Stimulated activated CD8-positive, alpha-beta memory T cell treated with anti-CD3 and anti-CD28 coated beads, Interleukin-12 subunit alpha, Interleukin-12 subunit beta, amount 100 ng/mL, for 4 hours (primary cell): ENCODE data around the gene STAM.

ENCODE experiments used
- DNase-seq: peaks from one replicate; pipeline ENCODE4 v3.0.0-alpha.2; 2020; ENCODE audit warnings: low read depth

STAM gene

DNA sequence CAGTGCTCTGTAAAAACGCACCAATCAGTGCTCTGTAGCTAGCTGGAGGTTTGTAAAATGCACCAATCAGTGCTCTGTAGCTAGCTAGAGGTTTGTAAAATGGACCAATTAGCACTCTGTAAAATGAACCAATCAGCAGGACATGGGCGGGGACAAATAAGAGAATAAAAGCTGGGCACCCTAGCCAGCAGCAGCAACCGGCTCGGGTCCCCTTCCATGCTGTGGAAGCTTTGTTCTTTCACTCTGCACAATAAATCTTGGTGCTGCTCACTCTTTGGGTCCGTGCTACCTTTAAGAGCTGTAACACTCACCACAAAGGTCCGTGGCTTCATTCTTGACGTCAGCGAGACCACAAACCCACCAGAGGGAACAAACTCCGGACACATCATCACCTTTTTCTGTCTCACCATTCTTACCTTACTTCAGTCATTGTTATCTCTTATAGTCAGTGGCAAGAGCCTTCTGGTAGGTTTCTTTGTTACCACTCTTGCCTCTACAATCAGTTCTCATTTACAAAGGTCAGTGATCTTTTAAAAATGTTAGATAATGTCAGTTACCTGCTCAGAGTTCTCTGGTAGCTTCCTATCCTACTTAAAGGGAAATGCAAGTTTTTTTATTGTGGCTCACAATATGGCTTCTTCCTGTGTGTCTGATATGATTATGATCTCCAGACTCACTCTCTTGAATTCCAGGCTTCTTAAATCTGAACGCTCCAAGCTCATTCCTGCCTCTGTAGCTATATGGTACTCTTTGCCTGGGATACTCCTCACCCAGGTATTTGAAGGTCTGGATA, 4.5 kb downstream of the STAM start:
- DNase-seq = peak; percentile 26

DNA sequence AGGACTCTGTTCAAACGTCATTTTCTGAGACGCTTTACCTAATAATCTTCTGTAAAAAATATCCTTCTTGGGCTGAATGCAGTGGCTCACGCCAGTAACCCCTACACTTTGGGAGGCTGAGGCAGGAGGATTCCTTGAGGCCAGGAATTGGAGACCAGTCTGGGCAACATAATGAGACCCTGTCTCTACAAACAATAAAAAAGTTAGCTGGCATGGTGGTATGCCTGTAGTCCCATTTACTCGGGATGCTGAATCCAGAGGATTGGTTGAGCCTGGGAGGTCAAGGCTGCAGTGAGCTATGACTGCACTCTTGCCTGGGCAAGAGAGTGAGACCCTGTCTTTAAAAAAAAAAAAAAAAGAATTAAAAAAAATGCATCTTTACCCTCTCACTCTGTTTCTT, 5.1 kb downstream of the STAM start:
- DNase-seq = no peak

DNA sequence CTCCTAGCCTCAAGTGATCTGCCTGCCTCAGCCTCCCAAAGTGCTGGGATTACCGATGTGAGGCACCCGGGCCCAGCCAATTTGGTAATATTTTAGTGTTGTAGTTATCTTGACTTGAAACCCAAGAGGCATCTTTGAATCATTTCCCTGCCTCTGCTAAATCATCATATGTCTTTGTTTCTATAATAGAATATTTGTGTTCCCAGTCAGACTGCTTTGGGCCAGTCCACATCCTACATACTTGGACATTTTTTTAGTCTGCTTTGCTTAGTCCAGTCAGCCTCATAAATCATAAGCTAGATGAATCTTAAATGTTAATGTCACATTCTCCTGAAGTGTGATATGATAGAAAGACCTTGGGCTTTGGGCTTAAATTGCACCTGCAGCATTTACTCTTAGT, 5.9 kb downstream of the STAM start:
- DNase-seq = no peak

DNA sequence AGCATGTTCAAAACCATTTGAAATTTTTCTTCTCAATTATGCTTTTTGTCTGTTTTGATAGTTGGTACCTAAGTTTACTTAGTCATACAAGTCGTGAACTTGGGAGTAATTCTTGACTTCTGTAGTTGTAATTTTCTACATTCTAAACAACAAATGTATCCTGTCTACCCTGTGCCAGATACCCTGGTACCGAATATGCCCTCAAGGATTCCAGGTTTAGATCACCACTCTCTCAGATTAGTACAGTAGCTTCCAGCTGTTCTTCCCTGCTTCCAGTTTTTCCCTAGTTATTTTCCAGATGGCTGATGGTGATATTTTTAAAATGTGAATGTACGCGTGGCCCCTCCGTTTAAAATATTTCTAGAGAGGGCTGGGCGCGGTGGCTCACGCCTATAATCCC, 6.5 kb downstream of the STAM start:
- DNase-seq = no peak

DNA sequence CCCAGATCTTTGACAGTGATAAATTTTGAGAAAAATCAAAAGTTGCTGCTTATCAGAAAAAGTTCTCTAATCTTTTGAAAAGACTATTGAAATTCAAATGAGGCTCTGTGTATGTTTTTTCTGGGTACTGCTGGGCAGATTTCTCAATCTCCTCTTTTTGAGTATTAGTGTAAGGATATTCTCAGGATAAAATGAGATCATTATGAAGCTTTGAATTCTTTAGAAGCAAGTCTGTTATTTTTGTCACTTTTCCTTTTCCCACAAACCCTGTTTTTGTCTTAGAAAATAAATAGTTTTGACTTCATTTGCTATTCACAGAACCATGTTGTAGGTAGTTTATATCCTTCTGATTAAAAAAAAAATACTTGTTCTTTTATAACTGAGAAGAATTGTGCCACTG, 7.9 kb downstream of the STAM start:
- DNase-seq = no peak

DNA sequence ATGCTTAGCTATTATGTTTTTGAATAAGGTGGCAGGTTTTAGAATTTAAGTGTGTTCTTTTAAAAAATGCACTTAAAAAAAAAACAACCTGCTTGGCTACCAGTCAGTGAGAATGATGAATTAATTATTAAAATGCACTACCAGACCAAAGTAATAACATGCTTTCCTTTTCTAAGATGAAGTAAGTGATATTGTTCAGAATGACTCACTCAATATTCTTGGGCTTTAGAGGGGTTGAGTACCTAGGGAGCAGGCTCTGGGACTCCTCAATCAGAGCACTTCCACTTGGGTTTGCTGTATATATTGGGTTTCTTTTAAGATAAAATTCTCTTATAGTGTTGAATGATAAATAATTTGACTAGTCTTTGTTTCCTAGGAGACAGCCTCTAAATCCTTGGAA, 8.6 kb downstream of the STAM start:
- DNase-seq = no peak

DNA sequence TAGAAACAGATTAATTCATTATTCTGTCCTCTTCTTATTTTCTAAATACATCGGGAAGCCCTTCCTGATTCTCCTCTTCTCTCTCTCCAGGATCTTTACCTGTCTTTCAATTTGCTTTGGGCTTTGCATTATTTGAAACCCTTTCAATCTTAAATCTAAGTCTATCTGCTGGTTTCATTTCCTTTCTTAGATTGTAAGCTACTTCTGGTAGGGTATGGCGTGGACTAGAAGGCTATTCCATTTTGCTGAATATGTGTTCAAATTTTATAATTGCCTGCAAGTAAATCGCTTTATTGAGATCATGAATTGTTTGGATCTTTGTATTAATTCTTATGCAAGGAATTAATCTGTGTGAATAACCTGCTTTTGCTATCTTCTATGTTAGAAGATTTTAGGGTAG, 11.1 kb downstream of the STAM start:
- DNase-seq = no peak

DNA sequence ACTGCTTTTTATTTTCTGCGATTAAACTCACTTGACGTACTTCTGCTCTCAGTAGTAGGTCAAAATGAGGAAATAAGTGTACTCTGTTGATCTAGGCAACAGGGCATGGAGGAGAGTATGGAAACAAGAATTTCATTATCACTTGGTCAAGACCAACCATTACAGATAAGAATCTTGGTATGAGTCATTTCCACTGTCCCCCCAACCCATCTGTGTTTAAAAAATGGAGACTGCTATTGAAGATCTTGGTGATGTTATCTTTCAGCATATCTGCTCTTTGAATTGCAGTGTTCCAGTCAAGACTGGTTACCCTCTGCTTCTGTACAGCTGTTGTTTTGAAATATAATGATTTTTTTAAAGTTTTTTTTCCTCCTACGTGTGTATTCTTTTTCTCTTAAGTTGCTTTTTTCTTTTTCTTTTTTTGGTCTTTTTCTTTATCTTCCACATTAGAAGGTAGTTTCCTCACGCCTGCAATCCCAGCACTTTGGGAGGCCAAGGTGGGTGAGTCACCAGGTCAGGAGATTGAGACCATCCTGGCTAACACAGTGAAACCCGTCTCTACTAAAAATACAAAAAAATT, 11.7 kb downstream of the STAM start:
- DNase-seq = no peak

DNA sequence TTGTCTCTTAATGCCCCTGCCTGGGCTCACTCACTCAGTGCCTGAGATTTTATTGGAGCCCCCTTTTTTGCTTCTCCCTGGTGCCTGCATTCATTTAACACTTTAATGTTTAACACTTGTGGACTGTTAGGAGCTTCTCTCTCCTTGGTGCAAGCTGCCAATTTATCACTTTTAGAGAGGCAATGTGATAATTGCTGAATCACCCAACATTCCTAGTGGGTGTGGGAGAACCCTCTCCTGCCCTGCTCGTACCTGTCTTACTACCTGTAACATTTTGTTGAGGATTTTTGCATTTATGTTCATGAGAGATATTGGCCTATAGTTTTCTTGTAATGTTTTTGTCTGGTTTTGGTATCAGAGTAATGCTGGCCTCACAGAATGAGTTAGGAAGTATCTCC, 13.2 kb downstream of the STAM start:
- DNase-seq = no peak

DNA sequence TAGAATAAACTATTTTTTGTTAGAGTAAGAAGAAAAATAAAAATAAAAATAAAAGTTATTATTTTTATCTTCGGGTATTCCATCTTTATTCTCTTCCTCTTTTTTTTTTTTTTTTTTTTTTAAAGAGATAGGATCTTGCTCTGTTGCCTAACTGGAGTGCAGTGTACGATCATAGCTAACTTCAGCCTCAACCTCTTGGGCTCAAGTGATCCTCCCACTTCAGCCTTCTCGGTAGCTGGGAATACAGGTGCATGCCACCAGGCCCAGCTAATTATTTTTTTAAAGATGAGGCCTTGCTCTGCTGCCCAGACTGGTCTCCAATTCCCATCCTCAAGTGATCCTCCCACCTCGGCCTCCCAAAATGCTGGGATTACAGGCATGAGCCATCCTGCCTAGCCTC, 15.4 kb downstream of the STAM start:
- no peak for DNase-seq

DNA sequence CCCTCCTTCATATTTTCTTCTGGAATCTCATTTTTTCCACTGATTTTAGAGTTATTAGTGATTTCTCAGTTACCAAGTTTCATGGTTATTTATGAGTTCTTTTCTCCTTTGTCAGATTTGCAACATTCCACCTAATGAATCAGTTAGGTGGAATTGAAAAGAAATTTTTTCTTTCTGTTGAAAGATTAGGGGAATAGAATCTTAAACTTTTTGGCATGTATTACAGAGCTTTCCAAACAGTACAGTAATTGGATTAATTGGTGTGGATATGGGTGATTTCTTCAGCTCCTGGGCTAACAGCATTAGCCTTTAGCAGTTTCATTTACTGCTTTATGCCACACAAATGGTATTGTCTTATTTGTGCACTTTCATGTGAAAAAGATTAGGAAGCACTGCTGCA, 17.0 kb downstream of the STAM start:
- no peak for DNase-seq

DNA sequence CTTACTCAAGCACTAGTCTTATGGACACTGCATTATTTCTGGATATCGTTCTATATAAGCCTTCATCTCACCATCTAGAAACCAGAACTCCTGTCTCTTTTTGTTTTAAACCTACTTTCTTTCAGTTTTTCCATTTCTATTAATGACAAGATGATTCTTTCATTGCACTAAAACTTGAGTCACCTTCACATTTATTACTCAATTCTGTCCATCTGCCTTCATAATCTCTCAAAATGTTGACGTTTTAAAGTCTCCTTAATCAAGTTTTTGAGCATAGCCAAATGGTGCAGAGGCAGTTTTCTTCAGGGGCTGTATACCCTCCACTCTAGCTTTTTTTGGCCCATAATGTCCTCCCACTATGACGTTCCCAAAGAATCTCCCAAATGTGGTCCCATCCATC, 17.6 kb downstream of the STAM start:
- DNase-seq = no peak

DNA sequence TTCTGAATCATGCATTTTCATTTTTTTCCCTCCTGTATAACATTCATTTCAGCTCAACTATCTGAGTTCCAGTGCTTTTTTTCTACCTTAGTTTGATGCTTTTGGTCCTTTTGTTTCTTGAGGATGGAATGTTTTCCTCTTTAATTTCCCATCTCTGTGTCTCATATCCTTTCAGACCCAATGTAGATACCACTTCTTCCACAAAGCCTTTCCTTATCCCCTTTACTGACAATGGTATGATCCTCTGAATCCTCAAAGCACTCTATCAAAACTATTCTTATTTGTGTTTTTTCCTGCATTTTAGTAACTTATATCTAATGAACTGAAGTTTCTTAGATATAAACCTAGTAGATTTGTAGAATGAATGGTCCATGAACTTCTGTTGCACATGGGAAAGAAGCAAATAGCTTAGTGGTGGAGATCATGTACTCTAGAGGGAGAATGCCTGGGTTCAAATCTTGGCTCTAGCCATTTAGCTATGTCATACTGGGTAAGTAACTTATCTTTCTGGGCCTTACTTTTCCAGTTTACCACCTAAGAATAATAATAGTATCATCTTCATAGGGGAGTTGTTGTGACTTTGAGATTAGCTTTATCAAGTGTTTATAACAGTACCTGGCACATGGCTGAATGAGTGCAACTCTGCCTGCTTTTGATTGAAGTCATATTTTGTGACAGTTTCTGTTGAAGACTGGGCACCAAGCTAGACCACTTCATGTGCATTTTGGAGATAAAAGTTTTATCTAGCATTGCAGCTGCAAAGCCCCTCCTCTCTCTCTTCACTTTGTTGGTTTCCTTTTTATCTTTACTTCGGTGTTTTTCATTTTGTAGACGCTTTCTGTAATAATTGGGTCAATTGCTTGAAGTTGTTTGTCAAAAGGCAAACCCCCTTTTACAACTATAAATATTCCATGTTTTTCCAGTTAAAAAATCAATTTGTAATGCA, 18.5 kb downstream of the STAM start:
- no peak for DNase-seq

DNA sequence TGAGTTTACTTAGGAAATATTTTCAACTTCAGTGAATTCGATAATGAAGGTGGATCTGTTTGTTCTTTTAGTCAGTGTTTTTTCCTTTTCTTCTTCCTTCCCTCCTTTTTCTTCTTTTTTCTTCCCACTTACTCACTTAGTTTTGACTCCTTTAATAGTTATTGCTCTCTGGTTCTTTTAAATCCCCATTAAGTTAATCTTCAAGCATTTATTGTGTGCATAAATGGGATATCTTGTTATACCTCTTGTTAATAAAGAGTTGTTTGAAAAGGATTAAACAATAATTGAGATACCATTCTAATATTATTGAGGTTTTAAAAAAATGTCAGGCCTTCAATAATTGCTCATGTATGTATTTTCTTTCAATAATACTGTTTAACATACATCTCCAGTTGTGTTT, 19.5 kb downstream of the STAM start:
- no peak for DNase-seq

DNA sequence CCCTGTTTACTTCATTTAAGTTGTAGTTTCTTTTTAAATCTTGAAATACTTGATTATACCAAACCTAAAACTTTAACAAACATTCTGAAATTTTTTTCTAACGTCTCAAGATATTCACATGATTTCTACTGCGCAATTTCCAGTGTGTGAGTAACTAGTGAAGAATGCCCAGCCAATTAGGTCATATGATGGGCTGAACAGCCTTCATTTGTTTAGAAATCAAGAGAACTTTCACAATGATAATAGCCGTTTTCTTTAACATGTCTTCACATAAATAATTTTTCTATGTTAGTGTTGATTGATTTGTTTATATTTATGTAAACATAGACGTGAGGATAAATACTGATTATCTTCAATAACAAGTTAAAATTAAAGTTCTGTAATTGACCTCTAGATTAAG, 21.8 kb downstream of the STAM start:
- DNase-seq = no peak

DNA sequence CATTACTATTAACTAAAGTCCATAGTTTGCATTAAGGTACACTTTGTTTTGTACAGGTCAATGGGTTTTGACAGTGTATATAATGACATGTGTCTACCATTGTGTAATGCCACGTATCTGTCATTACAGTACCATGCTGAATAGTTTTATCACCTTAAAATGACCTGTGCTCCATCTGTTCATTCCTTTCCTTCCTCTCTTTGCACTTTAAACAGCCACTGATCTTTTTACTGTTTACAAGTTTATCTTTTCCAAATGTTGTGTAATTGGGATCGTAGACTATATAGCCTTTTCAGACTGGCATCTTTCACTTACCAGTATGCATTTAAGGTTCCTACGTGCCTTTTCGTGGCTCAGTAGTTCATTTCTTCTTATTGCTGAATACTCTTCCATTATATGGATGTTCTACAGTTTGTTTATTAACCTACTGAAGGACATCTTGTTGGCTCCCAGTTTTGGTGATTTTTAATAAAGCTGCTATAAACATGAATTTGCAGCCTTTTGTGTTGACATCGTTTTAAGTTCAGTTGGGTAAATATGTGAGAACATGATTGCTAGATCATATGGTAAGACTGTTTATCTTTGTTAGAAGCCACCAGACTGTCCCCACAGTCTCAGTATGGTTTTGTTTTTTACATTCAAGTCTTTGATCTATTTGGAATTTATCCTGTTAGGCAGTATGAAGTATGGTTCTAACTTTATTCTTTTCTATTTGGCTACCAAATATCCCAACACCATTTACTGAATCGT, 24.7 kb downstream of the STAM start:
- DNase-seq = no peak

DNA sequence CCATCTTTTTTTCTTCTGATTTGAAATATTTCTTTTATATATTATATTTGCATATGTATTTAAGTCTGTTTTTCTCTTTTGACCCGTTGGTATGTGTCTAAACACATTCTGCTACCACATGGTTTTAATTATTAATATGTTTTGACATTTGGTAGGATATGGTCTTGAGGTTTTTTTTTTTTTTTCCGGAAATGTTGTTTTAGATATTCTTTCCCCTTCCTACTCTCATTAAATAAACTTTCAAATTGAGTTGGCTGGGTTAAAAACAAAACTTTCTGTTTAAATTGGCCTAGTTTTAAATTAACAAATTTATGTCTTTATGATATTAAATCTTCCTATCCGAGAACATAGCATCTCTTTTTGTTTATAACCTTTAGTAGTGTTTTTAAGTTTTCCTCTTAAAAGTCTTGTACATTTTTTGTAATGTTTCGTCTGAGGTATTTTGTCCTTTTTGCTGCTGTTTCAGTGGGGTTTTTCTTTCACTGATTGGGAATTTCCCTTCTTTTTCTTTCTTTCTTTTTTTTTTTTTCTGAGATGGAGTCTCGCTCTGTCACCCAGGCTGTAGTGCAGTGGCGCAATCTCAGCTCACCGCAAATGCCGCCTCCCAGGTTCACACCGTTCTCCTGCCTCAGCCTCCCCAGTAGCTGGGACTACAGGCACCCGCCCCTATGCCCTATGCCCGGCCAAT, 25.4 kb downstream of the STAM start:
- peak; percentile 16 for DNase-seq

DNA sequence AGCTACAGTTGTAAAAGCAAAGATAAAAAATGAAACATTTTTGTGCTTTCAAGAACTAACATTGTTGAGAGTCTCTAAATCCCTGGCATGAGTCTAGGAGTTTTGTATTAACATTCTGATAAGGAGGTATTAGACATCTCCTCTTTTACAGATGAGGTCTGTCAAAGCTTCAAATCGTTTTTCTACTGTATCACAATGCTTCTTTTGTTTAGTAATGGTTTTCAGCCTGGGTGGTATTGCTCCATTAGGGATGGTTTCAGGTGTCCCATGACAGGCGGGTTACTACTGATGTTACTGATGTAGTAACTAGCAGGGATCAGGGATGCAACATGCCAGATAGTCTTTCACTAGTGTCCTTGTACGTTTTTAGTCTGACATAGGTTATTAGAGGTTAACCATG, 27.4 kb downstream of the STAM start:
- DNase-seq = no peak

DNA sequence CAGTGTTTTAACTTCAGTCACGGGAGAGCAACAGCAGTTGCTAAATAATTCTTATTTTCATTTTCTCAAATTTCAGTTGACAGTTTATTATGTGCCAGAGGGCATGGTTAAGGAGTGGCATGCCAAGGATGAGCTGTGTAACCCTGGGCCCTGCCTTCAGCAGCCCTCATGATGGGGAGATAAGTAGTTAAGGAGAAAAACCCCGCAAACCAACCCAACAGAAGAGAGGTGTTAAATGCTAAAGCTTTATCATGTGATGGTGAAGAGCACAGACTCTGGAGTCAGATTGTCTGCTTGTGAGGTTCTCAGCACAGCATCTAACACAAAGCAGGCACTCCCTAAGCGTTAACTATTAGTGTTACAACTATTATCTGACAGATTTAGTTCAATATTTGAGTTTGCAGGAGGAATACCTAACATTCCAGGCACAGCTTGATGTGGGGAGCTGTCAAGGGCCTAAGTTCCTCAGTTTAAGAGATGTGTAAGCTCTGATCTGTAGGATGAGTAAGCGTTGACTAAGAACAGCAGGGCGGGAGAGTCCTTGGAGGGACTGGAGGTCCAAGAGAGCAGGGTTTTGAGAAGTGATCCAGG, 29.6 kb downstream of the STAM start:
- no peak for DNase-seq

DNA sequence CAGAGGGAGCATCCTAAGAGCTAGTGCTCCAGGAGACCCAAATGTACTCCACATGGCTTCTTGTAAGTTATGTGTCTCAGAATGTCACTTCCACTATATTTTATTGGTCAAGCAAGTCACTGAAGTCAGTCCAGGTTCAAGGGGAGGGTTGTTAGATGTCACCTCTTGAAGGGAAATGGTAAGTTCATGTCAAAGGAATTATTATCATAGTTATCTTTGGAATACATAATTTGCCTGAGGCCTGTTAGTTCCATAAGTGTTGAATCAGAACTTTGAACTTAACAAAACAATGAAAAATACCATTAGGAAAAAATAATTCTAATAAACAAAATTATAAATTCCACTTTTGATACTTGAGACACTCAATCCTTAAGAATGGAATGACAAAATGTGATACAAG, 30.6 kb downstream of the STAM start:
- no peak for DNase-seq

DNA sequence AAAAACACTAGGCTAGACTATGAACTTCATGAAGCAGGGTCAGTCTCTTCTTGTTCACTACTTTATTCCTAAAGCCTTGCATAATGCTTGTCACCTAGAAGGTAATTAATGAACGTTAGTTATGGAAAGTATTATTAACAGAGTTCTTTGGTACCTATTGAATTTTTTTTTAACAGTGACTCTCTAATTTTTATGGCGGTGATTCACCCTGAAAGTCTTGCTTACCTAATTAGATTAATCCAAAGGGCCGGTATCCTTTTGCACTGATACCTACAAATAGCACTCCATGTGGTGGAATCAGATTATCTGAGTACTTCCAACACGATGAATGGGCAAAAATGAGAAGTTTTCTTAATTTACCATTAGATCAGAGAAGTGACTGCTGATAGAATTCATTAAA, 31.7 kb downstream of the STAM start:
- DNase-seq = no peak
